ENCODE measurements around the gene FAM117A.

DNA sequence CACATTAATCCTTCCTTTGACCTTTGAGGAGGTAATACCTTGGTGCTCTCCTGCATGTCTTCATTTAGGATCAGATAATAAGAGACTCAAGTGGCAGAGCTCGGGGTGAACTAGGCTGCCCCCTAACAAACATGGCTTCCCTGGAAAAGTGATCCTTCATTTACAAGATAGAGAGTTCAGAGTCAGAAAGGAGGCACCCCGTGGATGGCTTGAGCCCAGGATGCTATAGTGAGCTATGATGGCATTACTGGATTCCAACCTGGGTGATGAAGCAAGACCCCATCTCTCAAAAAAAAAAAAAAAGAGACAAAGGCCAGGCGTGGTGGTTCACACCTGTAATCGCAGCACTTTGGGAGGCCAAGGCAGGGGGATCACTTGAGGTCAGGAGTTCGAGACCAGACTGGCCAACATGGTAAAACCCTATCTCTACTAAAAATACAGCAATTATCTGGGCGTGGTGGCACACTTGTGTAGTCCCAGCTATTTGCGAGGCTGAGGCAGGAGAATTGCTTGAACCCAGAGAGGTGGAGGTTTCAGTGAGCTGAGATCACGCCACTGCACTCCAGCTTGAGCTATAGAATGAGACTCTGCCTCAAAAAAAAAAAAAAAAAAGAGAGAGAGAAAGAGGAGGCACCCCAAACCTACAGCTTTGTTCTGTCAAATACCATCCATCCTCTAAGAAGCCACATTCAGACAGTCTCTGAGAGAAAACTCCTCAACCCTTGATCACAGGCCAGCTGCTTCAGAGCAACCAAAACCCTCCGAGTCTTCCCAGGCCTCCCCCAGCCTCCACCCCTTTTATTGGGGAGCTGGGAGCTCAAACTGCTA is 7.4 kb downstream of the FAM117A start:
- TF ChIP-seq, protein P1, sequence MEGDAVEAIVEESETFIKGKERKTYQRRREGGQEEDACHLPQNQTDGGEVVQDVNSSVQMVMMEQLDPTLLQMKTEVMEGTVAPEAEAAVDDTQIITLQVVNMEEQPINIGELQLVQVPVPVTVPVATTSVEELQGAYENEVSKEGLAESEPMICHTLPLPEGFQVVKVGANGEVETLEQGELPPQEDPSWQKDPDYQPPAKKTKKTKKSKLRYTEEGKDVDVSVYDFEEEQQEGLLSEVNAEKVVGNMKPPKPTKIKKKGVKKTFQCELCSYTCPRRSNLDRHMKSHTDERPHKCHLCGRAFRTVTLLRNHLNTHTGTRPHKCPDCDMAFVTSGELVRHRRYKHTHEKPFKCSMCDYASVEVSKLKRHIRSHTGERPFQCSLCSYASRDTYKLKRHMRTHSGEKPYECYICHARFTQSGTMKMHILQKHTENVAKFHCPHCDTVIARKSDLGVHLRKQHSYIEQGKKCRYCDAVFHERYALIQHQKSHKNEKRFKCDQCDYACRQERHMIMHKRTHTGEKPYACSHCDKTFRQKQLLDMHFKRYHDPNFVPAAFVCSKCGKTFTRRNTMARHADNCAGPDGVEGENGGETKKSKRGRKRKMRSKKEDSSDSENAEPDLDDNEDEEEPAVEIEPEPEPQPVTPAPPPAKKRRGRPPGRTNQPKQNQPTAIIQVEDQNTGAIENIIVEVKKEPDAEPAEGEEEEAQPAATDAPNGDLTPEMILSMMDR (IDR thresholded peaks at IDR 0.05), result no peak
- TF ChIP-seq POLR2AphosphoS5 (IDR thresholded peaks at IDR 0.05) (no peak), EP300 (IDR thresholded peaks at IDR 0.05; ENCODE audit: low read depth) (no peak)
